SIG-M5 (cell line): ENCODE measurements around the gene GTPBP4.
"Not testable (repeated sequence)": the region's sequence is repeated elsewhere in the genome, so short reads cannot be mapped to it uniquely, and the experiment has no call there.

Experiments used
- DNase-seq: peaks from one replicate; lab custom pipeline; 2025; lab: John Stamatoyannopoulos, UW

Gene GTPBP4

DNA sequence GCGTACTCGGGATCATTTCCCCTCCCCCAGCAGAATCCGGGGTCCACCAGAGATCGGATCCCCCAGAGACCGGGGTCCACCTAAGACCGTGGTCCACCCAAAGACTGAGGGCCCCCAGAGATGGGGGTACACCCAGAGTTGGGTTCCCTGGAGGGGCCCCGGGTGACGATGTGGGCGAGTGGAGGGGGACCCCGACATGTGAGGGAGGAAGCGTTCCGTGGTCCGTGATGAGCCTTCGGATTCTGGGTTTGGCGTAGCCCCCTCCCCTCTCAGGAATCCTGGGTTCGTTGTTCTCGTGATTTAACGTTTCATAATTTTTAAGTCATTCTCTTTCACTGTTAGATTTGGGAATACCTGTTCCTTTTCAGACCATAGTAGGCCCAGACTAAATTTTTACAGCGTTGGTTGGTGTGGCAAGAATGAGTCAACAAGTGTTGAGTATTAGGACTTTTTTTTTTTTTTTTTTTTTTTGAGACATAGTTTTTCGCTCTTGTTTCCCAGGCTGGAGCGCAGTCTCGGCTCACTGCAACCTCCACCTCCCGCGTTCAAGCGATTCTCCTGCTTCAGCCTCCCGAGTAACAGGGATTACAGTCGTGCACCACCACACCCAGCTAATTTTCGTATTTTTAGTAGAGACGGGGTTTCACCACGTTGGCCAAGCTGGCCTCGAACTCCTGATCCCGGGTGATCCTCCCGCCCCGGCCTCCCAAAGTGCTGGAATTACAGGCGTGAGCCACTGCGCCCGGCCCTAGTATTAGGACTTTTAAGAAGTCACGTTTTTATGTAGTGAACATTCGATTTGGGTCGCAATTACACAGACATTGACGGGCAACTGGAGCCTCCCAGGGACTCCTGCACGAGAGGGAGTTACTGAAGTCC is 672 bp downstream of the GTPBP4 start:
- DNase-seq, result no peak

DNA sequence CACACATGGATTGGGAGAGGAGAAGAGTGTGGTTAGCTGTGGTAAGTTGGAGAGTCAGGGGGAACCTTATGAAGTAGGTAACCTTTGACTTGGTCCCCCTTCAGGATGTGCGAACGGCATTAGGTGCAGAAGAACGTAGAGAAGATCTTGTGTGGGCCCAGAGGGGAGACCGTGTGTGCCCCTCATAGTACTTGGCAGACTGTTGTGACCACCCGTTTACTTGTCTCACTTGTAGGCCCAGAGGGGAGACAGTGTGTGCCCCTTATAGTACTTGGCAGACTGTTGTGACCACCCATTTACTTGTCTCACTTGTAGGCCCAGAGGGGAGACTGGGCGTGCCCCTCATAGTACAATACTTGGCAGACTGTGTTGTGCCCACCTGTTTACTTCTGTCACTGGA is 2.6 kb downstream of the GTPBP4 start:
- DNase-seq, result no peak

DNA sequence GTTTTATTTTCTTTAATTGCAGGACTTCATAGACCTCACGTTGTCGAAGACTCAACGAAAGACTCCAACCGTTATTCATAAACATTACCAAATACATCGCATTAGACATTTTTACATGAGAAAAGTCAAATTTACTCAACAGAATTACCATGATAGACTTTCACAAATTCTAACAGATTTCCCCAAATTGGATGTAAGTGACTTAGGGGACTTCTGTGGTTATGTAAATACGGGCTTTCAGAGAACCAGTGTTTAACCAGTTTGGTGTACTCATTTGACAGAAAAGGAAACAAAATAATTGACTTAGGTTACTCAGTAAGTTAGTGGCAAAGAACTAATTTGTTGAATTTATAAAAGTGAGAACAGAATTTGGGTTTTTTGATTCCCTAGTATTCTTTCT is 4.2 kb downstream of the GTPBP4 start:
- DNase-seq, result no peak

DNA sequence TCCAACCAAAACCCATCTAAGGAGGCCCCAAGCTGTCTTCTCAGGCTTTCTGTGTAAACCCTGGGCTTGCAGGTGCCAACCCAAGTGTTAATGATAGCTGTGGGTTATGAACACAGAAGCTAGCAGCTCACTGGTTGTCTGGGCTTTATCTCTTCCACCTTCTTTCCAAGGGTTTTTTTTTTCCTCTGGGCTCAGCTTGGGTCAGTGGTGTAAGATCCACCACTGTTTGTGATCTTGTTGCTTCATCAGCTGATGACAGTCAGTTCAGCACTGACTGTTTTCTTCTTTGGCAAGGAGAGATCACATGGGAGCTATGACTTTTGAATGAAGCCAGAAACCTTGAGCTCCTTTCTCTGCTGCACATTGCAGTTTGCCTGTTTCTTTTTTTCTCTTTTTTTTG is 4.6 kb downstream of the GTPBP4 start:
- DNase-seq, result no peak

DNA sequence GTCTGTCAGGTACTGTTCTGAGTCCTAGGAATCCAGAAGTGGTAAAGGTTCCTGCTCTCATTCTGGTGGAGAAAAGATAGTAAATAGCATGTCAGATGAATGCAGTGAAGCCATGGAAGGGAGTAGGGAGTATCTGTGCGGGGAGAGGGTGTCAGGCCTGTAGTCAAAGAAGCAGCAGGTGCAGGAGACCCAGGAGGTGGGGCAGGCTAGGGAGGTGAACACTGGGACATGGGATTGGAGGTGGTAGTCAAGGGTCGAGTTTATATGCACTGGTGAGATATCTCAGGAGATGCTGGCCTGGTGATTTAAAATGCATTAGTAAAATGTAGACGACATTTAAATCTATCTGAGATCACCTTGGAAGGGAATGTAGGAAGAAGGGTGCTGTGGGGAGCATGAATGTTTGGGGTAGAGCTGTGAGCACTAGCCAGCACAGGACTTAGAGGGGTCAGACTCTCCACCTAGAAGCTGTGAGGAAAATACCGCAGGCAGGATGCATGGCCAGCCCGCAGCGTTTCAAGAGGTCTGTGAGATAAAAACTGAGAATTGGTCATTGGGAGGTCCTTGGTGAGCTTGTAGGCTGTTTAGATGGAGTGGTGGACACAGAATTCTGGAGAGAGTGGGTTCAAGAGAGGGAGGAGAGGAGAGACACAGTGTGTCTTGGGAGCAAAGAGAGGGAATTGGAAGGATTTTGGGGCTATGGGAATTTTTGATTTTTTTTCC is 6.8 kb downstream of the GTPBP4 start:
- DNase-seq, result no peak

DNA sequence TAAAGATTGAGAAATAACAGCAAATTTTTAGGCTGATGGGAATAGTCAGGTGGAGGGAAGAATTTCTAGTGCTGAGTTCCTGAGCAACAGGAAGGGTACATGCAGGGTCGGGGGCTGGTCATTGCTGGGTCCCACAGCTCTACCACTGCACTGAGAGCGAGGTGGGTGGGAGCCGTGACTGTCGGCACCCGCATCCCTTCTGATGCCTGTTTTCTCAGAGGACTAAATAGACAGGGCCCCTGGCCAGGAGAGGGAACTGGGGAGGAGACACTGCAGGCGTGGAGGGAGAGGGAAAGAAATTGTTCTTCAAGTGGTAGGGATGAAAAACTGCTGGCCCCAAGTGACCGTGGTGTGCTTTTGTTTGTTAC is 7.3 kb downstream of the GTPBP4 start:
- no peak for DNase-seq

DNA sequence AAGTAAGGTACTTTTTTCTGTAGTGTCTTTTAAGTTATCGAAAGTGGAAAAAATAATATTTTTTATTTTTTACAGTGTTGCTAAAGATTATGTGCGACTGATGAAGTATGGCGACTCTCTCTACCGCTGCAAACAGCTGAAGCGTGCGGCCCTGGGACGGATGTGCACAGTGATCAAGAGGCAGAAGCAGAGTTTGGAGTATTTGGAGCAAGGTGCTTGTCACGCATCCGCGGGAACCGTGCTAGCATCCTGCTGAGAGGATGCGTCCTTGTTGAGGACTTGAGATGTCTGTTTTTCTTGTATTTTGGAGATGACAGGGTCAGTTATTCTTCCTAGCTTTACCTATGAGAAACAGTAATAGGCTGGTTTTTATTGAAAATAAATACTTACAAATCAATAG is 7.8 kb downstream of the GTPBP4 start:
- no peak for DNase-seq

DNA sequence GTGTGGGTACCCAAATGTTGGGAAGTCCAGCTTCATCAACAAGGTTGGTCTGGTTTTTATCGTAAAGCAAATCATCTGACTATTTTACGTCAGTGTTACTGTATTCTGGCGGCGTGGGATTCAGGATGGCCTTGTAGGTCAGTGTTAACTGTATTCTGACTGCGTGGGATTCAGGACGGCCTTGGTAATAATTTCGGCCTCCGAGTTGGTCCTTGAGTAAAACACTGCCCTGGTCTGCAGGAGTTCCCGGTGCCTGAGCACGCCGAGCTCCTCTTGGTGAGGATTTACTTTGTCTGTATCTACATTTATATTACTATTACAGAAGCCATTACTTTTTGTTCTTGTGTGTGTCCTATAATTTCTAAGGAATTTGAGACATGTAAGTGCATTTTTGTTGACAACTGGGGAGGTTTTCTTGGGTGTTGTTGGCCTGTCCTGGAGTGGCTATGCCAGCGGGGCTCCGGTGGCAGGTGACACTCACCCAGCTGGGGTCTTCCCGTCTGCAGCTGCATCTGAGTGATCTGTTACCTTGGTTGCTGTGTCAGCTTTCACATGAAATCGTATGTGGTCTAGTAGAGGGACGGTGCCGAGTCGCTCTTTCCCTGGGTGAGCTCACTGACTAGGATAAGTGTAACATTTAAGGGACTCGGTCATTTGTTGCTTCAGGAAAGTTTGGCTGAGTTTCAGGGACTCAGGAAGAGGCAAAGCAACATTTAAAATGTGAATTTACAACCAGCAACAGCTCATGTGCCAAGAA is 9.2 kb downstream of the GTPBP4 start:
- no peak for DNase-seq

DNA sequence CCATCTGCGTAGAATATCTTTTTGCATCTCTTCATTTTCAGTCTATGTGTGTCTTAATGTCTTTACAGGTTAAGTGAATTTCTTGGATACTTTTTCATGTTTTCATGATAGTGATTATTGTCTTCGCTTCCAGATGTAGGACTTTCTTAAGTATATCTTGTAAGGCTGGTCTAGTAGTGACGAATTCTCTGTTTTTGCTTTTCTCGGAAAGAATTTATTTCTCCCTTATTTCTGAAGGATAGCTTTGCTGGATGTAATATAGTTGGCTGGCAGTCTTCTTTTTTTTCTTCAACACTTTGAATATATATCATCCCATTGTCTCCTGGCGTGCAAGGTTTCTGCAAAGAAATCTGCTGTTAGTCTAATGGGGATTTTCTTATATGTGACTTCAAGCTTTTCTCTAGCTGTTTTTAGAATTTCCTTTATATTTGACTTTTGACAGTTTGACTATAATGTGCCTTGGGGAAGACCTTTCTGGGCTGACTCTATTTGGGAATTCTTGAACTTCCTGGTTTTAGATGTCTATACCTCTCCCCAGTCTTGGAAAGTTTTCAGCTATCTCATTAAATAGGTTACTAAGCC is 14.3 kb downstream of the GTPBP4 start:
- DNase-seq, result no peak

DNA sequence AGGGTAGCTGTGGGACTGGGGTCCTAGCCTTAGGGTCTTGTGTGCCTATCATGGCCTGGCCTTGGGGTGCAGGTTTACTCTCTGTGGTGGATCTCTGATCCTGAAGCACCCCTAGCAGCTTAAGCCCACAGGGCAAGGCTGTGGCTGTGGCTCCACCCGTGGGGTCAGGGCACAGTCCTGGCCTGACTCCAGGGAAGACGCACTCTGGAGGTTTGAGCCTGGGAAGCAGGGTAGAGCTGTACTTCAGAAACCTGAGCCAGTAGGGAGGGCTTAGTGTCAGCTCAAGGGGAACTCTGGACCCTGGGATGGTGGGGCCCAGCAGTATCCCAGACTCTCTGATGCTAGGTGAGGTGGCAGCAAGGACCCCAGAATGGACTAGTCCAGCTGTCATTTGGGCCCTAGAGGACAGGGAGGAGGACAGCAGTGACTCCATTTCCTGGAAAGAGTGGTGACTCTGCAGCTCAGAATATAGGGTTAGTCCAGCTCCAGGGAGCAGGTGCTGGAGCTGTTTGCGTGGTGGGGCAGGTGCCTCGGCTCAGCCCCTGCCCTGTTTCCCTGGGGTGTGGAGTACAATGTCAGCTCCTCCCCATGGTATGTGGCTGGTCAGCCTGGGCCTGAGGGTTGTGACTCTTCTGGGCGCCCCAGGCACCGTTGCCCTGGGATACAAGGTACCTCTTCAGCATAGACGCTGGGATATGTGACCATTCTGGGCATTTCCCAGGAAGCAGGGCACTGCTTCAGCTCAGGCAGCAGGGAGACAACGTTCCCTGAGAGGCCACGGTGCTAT is 15.8 kb downstream of the GTPBP4 start:
- DNase-seq, result no peak

DNA sequence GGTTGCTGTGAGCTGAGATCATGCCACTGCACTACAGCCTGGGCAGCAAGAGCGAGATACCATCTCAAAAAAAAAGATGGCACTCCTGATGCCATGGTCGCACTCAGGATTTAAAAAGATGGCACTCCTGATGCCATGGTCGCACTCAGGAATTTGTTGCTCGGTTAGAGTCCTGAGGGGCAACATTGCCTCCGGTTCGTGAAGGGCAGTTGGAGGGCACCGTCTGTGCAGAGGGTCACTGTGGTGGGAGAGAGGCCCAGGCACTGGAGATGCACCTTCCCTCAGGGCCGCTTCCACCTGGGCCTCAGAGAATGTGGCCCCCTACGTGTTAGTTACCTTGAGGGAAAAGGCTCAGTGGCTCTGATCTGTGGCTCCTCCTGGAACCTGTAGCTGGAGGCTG is 18.3 kb downstream of the GTPBP4 start:
- DNase-seq, result no peak

DNA sequence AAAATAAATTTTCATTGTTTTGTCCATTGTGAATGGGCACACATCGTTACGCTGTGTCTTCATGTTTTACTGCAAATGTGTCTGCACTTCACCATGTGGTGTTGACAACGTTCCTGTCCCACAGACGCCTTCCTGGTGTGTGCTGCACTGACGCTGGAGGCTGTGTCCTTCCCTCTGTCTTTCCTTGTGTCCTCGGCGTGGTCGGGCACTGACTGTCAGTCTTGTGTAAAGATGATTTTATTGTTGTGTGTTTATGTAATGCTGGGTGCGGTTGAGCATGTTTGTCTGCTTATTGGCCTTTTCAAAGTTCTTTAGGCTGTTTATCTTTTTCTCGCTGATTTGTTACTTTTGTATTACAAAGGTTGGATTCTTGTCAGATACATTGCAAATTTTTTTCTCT is 19.3 kb downstream of the GTPBP4 start:
- DNase-seq, result no peak

DNA sequence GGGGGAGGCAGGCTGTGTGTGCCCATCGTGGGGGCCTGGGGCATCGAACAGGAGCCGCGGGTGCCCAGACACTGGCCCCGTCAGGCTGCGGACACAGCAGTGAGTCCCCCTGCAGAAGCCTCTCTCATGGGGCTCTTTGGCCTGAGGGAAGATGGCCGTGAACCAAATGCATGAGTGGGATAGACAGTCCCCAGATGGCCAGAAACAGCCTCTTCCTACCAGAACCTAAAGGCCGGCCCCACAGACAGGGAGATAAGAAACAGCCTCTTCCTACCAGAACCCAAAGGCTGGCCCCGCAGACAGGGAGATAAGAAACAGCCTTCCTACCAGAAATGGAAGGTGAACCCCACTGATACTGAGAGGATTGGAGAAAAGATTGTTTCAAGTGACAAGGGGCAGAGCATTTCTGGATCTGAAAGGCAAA is 20.8 kb downstream of the GTPBP4 start:
- DNase-seq, result no peak

DNA sequence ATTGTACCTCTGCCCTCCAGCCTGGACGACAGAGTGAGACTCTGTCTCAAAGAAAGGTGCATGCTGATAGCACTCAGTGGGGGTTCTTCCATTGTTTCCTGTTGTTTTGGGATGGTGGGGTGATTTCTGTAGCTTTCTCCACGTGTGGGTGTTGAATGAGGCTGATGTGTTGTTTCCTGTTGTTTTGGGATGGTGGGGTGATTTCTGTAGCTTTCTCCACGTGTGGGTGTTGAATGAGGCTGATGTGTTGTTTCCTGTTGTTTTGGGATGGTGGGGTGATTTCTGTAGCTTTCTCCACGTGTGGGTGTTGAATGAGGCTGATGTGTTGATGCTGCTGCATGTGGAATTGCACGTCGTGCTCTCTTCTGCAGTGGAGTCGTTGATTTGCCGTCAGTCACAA is 21.7 kb downstream of the GTPBP4 start:
- not testable (repeated sequence) for DNase-seq

DNA sequence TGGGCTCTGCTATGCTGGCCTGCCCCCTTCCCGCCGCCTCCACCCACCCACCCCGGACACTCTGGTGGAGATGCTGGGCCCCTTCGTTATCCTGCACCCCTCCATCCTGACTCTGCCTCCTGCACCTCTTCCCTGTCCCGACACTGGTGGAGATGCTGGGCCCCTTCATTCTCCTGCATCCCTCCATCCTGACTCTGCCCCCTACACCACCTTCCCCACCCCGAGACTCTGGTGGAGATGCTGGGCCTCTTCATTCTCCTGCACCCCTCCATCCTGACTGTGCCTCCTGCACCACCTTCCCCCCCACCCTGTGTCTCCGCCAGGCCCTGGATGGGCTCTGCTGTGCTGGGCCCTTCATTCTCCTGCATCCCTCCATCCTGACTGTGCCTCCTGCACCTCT is 22.5 kb downstream of the GTPBP4 start:
- no peak for DNase-seq

DNA sequence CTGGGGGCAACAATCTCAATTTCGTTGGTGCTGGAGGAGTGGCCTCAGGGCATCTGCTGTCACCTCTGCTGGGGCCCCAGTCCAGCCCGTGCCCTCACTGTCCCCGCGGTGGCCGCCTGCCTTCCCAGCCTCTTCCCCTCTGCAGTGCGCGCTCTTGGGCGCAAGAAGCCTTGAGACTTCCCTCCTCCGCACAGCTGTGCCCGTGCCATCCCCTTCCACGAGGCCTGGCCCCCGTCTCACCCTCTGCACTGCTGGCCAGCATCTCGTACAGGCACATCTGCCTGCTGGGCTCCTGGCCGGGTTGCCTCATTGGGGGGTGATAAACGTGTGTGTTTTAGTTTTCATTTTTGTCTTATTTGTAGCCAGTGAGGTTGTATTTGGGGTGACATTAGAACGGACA is 23.5 kb downstream of the GTPBP4 start:
- no peak for DNase-seq

DNA sequence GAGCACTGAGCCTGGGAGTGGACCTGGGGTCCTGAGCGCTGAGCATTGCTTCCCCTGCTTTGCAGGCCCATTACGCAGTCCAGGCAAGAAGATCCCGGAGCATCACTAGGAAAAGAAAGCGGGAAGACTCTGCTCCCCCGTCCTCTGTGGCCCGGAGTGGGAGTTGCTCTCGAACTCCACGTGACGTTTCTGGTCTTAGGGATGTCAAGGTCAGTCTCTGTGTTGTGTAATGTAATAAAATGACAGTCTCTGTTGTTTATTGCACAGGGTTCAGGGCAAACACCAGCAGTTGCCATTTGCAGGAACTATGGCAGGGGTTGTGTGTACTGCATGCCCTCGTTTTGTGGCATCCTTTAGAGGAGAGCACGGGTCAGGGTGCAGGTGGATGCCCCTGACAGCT is 27.5 kb downstream of the GTPBP4 start:
- no peak for DNase-seq

DNA sequence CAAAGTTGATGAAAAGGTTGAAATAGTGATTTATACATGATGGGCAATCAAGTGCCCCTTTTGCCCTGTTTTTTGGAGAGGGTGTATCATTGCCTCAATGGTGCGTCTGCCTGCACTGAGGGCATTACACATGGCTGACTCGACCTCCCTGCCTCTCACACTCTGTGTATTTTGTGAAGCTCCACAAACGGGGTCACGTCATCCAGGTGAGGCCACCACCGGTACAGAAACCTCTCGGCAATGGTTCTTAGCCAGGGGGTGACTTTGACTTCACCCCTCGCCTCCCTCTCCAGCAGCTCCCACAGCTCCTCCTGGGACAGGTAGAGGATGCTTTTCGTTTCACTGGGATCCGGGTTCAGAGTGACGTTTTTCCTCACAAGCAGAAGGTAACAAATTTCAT is 31.1 kb downstream of the GTPBP4 start:
- no peak for DNase-seq

DNA sequence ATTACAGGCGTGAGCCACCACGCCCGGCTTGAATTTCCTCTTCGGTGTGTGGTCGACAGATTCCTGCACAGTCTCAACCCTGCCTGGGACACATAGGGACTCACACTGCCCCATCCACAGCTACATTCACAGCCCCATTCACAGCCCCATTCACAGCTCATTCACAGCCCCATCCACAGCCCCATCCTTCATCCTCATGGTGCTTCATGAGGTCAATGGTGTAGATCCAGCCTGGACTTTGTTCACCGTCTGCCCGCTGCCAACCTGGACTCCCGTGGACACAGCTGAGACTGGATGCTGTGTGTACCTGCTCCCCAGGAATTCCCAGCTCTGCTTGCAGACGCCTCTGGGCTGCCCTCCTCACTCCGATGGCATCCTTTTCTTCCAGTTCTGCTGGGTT is 32.2 kb downstream of the GTPBP4 start:
- DNase-seq, result no peak

DNA sequence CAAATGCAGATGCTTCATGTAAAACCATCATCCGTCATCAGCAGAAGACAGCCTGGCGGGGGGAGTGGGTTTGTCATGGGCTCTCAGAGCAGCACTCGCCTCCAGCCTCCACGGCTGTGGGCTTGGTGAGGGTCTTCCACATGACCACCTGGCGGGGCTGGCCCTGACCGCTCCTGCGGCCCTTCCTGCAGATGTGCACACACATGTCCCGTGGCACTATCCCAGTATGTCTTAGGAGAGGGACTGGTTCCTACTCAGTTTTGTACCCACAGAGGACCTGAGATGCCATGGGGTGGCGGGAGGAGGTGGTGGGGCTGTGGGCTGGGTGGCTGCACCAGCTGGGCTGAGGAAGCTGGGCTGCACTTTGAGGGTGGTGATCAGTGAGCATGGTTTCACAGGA is 32.7 kb downstream of the GTPBP4 start:
- DNase-seq, result no peak

DNA sequence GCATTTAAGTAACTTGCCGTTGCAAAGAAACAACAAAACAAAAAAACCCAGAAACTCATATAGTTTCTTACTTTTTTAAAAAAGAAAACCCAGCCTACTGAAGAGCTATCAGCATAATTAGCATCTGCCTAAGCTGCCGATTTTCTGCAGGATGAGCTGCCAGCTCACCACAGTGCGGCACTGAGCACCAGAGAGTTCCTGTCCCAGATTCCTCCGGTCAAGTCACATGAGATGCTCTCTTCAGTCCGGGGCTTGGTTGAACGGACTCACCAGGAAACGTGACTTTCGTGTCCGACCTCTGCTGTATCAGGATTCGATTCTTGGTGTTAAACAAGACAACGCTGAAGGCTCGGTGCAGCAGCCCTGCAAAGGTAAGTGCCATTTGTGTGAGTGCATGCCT is 34.2 kb downstream of the GTPBP4 start:
- no peak for DNase-seq

DNA sequence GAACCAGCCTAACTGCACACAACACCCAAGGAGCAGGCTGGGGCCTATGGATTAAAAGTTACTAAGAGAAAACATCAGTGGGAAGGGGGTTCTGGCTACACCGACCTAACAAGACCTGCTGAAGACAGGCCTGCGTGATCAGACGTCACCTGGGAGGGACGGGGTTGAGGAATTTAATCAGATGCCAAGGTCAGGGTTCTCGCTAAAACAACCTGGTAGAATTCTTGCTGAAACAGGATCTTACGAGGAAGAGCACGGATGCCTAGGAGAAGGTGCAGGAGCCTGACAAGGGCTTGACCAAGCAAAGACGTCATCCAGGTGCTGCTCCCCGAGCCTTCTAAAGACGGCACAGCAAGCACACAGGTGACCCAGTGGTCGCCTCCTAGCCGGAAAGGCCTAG is 35.9 kb downstream of the GTPBP4 start:
- no peak for DNase-seq
